ENCODE data around the gene RPAIN. TPM values are rescaled to one million over a fixed set of nuclear protein-coding genes. Genes with fewer than 3 reads are reported as not detected.
"Not testable (repeated sequence)": the region's sequence is repeated elsewhere in the genome, so short reads cannot be mapped to it uniquely, and the experiment has no call there.

The RPAIN gene
- total RNA-seq, 1 experiment from 2014 or later: 49.3 TPM

- intact Hi-C loops (cut with micrococcal nuclease): no loop called here
- DNase-seq (ENCODE audit: unreplicated experiment): no peak
- no peaks in the 10 kb centered on the region for H3K9me3 Mint-ChIP-seq (ENCODE audit: unreplicated experiment)
- TF ChIP-seq CTCF (IDR thresholded peaks at IDR 0.05; ENCODE audit: unreplicated experiment): no peak
- no peak overlapping the region for H3K4me3 Mint-ChIP-seq (ENCODE audit: unreplicated experiment)
- ChIA-PET POLR2A (interaction anchor here (4.4 kb wide), 1 partner anchor 10 kb away, joined by 100 read pairs; the partner anchor contains the start of gene C1QBP), CTCF (interaction anchor here (0.6 to 1.4 kb wide), 4 partner anchors 14 to 31 kb away, joined by 3 to 5 read pairs (median 4); partner anchors contain the start of gene C1QBP)
- no TSS peak for BruUV-seq (replicated peaks)
- H3K27ac Mint-ChIP-seq (ENCODE audit: low read depth, unreplicated experiment): no peak overlapping the region
- H3K4me1 Mint-ChIP-seq (ENCODE audit: insufficient read depth, unreplicated experiment): peaks cover 17% of the 10 kb centered on the region
- H3K36me3 Mint-ChIP-seq (ENCODE audit: insufficient read depth, unreplicated experiment): peaks cover 81% of the 10 kb centered on the region
- no peaks in the 10 kb centered on the region for H3K27me3 Mint-ChIP-seq (ENCODE audit: insufficient read depth, unreplicated experiment)
Observed at GRCh38 chr17:5424909-5425308, 4.9 kb downstream of the RPAIN start.

DNA sequence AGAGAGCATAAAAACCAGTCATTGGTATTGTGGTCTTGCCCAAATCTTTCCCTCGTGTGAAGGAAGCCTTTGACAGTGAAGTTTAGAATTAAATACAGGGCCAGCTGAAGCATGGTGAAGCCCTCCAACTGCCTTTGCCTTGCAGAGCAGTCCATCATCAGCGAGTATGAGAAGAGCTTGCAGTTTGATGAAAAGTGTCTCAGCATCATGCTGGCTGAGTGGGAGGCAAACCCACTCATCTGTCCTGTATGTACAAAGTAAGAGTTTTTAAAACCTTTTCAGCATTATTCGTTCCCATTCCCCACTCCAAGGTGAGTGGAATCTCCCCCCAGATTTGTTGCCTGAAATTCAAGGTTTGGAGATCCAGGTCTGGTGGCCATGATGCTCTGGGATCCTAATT is 5.8 kb downstream of the RPAIN start:
- no TSS peak for BruUV-seq (replicated peaks)
- Mint-ChIP-seq H3K9me3 (ENCODE audit: unreplicated experiment) (no peaks in the 10 kb centered on the region), H3K4me3 (ENCODE audit: unreplicated experiment) (no peak overlapping the region), H3K36me3 (ENCODE audit: insufficient read depth, unreplicated experiment) (peaks cover 90% of the 10 kb centered on the region), H3K27ac (ENCODE audit: low read depth, unreplicated experiment) (no peak overlapping the region), H3K4me1 (ENCODE audit: insufficient read depth, unreplicated experiment) (peaks cover 16% of the 10 kb centered on the region), H3K27me3 (ENCODE audit: insufficient read depth, unreplicated experiment) (no peaks in the 10 kb centered on the region)
- CTCF ChIA-PET: interaction anchor here (0.8 kb wide), 1 partner anchor 18 kb away, joined by 6 read pairs; no protein-coding TSS in a partner anchor
- POLR2A ChIA-PET: interaction anchor here (3.9 kb wide), 1 partner anchor 12 kb away, joined by 26 read pairs; the partner anchor contains the start of gene C1QBP
- DNase-seq (ENCODE audit: unreplicated experiment): no peak
- no peak for TF ChIP-seq CTCF (IDR thresholded peaks at IDR 0.05; ENCODE audit: unreplicated experiment)
- intact Hi-C loops (cut with micrococcal nuclease): no loop called here

DNA sequence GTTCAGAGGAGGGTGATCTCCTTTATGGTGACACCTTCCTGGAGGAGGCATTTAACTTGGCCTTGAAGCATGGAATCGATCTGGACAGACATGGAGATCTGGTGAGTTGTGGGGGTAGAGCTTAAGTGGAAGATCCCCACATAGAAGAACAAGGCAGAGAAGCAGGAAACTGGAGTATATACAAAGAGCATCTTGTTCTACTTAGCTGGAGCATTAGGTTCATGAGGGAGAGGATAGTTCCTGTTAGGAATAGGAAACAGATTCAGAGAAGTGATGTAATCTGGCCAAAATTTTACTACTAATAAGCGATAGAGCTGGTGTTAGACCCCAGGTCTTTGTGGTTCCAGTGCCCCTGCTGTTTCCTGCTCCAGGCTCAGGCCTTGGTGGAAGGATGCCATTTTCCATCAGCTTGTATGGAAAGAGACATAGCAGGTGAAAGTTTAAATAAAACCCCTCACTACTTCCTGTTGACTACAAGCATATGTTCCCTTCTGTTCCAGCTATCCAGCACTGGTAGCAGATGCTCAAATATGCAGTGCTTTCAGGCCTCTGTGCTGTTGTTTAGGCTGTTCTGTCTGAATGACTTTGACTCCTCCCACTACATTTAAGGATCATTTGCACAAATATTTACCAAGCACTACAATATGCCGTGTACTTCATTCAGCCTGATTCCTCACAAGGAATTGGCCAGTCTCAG is 9.4 kb downstream of the RPAIN start:
- TF ChIP-seq CTCF (IDR thresholded peaks at IDR 0.05; ENCODE audit: unreplicated experiment): no peak
- H3K4me1 Mint-ChIP-seq (ENCODE audit: insufficient read depth, unreplicated experiment): peaks cover 17% of the 10 kb centered on the region
- intact Hi-C loops (cut with micrococcal nuclease): no loop called here
- H3K4me3 Mint-ChIP-seq (ENCODE audit: unreplicated experiment): no peak overlapping the region
- ChIA-PET CTCF (interaction anchor here (2.5 kb wide), 1 partner anchor 10 kb away, joined by 14 read pairs; the partner anchor contains the start of gene C1QBP), POLR2A (interaction anchor here (3.9 to 4.3 kb wide), 2 partner anchors 9 to 10 kb away, joined by 26 to 41 read pairs; partner anchors contain the start of genes C1QBP, NUP88 and RPAIN)
- peaks cover 98% of the 10 kb centered on the region for H3K36me3 Mint-ChIP-seq (ENCODE audit: insufficient read depth, unreplicated experiment)
- no peak for DNase-seq (ENCODE audit: unreplicated experiment)
- no peaks in the 10 kb centered on the region for H3K9me3 Mint-ChIP-seq (ENCODE audit: unreplicated experiment)
- no TSS peak for BruUV-seq (replicated peaks)
- H3K27ac Mint-ChIP-seq (ENCODE audit: low read depth, unreplicated experiment): no peak overlapping the region
- H3K27me3 Mint-ChIP-seq (ENCODE audit: insufficient read depth, unreplicated experiment): no peaks in the 10 kb centered on the region

DNA sequence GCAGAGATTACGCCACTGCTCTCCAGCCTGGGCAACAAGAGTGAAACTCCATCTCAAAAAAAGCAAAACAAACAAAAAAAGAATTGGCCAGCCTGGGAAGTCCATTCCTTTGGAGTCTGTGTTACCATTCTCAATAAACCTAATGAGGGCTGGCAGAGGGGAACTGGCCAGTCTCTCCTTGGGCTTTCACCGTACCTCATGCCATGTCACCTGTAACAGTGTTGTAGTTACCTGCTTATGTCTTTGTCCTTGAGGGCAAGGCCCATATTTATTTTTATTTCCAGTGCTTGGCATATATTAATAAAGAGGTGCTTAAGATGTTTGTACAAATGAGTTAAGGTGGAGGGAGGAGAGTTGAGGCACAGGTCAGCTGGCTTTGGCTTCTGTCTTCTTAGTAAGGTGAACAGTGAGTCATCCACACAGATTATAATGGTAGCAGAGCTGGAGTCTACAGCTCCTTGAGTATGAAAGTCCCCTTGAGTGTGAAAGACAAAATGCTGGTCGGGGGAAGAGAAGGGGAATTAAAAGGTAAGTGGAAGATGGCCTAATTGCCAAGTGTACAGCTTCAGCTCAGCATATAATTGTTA is 10.5 kb downstream of the RPAIN start:
- no TSS peak for BruUV-seq (replicated peaks)
- Mint-ChIP-seq H3K4me1 (ENCODE audit: insufficient read depth, unreplicated experiment) (peaks cover 17% of the 10 kb centered on the region), H3K27ac (ENCODE audit: low read depth, unreplicated experiment) (peak overlapping the region; percentile 78), H3K27me3 (ENCODE audit: insufficient read depth, unreplicated experiment) (no peaks in the 10 kb centered on the region), H3K9me3 (ENCODE audit: unreplicated experiment) (no peaks in the 10 kb centered on the region), H3K36me3 (ENCODE audit: insufficient read depth, unreplicated experiment) (peaks cover 98% of the 10 kb centered on the region), H3K4me3 (ENCODE audit: unreplicated experiment) (no peak overlapping the region)
- POLR2A ChIA-PET: interaction anchor here (0.6 to 9.6 kb wide), 4 partner anchors 8 to 1096 kb away, joined by 3 to 100 read pairs (median 22); partner anchors contain the start of genes C1QBP, NUP88 and RPAIN
- no peak for TF ChIP-seq CTCF (IDR thresholded peaks at IDR 0.05; ENCODE audit: unreplicated experiment)
- no peak for DNase-seq (ENCODE audit: unreplicated experiment)
- intact Hi-C loops (cut with micrococcal nuclease): no loop called here
- CTCF ChIA-PET: interaction anchor here (1.0 to 2.5 kb wide), 2 partner anchors 9 kb away, joined by 5 to 14 read pairs; partner anchors contain the start of gene C1QBP

DNA sequence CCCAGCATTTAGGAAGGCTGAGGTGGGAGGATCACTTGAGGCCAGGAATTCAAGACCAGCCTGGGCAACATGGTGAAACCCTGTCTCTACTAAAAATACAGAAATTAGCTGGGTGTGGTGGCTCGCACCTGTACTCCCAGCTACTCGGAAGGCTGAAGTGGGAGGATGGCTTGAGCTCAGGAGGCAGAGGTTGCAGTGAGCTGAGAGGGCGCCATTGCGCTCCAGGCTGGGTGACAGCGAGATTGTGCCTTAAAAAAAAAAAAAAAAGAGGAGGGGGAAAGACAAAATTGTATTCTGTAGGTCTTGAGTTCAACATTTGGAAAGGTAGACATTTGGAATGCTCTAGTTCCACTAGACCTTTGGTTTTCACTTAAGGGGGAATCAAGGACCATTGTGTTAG is 11.3 kb downstream of the RPAIN start:
- Mint-ChIP-seq H3K27ac (ENCODE audit: low read depth, unreplicated experiment) (peak overlapping the region; percentile 78), H3K4me1 (ENCODE audit: insufficient read depth, unreplicated experiment) (peaks cover 20% of the 10 kb centered on the region), H3K36me3 (ENCODE audit: insufficient read depth, unreplicated experiment) (peaks cover 98% of the 10 kb centered on the region)
- H3K4me3 Mint-ChIP-seq (ENCODE audit: unreplicated experiment); H3K27me3 Mint-ChIP-seq (ENCODE audit: insufficient read depth, unreplicated experiment); BruUV-seq (replicated peaks); DNase-seq (ENCODE audit: unreplicated experiment); intact Hi-C loops (cut with micrococcal nuclease); H3K9me3 Mint-ChIP-seq (ENCODE audit: unreplicated experiment): not testable (repeated sequence)
- ChIA-PET CTCF (interaction anchor here (1.0 to 1.8 kb wide), 2 partner anchors 8 to 9 kb away, joined by 5 read pairs; partner anchors contain the start of gene C1QBP), POLR2A (interaction anchor here (1.4 to 9.6 kb wide), 3 partner anchors 8 to 12 kb away, joined by 4 to 100 read pairs (median 41); partner anchors contain the start of genes C1QBP, NUP88 and RPAIN)

Data from MCF 10A (cell line).